Activated naive CD8-positive, alpha-beta T cell treated with anti-CD3 and anti-CD28 coated beads, Interleukin-2, amount 50 U/mL, for 16 hours (primary cell): Measurements from ENCODE around the gene TNNI2.
"Not testable (repeated sequence)": the region's sequence is repeated elsewhere in the genome, so short reads cannot be mapped to it uniquely, and the experiment has no call there.

Experiments
- DNase-seq: peaks from one replicate; pipeline ENCODE4 v3.0.0-alpha.2; 2020; ENCODE audit warnings: low read depth, low spot score

The TNNI2 gene

GRCh38 chr11:1838426-1839144 is at the start of gene TNNI2:
TSS of gene TNNI2 (plus strand) at chr11:1838981. CDS start at chr11:1839697, 716 bp downstream.
- DNase-seq, result no peak

DNA sequence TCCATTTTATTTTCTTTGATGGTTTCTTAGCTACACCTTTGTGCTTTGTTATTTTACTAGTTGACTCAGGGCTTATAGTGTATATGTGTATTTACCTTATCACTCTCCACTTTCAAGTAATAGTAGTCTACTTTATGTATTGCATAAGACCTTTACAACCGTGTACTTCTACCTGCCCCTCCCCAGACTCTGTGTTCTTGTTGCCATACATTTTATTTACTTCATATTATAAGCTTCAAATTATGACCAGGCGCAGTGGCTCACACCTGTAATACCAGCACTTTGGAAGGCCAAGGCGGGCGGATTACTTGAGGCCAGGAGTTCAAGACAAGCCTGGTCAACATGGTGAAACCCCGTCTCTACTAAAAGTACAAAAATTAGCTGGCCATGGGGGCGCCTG is 46.9 kb upstream of the TNNI2 start:
- DNase-seq, result no peak

DNA sequence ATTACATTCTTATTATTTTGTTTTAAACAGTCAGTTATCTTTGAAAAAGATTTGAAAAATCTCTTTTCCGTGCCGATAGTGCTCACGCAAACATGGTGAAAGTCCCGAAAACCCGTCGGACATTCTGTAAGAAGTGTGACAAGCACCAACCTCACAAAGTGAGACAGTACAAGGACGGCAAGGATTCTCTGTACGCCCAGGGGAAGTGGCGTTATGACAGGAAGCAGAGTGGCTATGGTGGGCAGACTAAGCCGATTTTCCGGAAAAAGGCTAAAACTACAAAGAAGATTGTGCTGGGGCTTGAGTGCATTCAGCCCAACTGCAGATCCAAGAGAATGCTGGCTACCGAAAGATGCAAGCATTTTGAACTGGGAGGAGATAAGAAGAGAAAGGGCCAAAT is 46.3 kb upstream of the TNNI2 start:
- no peak for DNase-seq

- no peak for DNase-seq
Measured at GRCh38 chr11:1793081-1793480, 45.7 kb upstream of the TNNI2 start.

DNA sequence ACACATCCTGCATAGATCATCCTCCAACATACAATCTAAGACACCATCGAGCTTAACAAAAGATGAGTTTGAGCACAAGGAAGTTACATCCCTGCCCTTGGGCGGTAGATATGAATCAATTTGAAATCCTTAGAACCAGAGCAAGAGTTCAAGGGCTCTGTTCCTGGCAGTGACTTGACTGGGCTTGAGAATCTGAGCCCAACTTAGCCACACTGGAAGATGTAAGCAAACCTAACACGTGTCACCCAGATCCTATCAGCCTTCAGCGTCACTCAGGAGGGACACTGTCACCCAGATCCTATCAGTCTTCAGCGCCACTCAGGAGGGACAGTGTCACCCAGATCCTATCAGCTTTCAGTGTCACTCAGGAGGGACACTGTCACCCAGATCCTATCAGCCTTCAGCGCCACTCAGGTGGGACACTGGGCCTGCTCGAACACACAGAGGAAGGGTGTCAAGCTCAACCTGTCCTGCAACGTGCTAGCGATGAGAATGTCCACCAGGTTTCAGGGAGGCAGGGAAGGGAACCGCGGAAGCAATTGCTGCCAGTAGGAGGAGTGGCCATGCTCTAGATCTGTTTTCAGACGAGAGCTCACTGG is 42.3 kb upstream of the TNNI2 start:
- DNase-seq, result no peak

DNA sequence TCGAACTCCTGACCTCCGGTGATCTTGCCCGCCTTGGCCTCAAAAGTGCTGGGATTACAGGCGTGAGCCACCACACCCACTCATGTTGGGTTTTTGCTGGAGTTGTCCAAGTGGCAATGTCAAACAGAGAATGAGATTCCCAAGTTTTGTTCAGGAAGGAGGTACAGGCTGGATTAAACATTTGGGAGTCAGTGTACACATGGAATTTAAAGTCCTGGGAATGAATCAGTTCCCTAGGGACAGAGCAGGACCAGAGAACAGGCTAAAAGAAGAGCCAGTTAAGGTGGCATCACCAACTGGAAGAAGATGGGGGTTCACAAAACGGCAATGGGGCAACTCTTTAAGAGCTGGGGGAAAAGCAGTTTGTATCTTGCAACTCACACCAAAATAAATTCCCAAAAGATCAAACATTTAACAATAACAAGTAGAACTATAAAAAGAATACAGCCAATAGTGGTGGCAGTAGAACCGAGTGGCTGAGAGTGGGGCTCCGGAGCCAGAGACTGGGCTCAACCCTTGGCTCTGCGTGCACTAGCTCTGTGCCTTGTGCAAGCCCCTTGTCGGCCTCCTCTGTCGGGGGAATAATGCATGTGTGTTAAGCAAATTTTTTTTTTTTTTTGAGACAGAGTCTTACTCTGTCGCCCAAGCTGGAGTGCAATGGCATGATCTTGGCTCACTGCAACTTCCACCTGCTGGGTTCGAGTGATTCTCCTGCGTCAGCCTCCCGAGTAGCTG is 41.2 kb upstream of the TNNI2 start:
- DNase-seq, result no peak

GRCh38 chr11:1803246-1803645 is 35.5 kb upstream of the TNNI2 start:
- no peak for DNase-seq

DNA sequence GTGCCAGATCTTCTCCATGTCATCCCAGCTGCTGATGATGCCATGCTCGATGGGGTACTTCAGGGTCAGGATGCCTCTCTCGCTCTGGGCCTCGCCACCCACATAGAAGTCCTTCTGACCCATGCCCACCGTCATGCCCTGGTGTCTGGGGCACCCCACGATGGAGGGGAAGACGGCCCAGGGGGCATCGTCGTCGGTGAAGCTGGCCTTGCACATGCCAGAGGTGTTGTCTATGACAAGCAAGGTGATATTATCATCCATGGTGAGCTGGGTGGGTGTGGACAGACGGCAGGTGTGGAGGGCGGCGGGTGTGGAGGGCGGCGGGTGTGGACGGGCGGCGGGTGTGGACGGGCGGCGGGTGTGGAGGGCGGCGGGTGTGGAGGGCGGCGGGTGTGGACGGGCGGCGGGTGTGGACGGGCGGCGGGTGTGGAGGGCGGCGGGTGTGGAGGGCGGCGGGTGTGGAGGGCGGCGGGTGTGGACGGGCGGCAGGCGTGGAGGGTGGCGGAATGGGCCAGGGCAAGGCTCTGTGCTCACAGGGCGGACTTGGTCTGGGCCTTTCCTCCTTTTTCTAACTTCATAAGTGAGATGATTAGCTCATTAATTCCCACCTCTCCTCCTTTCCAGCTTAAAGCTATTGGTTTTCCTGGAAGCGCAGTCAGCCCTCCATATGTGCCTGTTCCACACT is 34.8 kb upstream of the TNNI2 start:
- not testable (repeated sequence) for DNase-seq

- DNase-seq, result no peak
Measured at GRCh38 chr11:1805525-1805924, 33.3 kb upstream of the TNNI2 start.

DNA sequence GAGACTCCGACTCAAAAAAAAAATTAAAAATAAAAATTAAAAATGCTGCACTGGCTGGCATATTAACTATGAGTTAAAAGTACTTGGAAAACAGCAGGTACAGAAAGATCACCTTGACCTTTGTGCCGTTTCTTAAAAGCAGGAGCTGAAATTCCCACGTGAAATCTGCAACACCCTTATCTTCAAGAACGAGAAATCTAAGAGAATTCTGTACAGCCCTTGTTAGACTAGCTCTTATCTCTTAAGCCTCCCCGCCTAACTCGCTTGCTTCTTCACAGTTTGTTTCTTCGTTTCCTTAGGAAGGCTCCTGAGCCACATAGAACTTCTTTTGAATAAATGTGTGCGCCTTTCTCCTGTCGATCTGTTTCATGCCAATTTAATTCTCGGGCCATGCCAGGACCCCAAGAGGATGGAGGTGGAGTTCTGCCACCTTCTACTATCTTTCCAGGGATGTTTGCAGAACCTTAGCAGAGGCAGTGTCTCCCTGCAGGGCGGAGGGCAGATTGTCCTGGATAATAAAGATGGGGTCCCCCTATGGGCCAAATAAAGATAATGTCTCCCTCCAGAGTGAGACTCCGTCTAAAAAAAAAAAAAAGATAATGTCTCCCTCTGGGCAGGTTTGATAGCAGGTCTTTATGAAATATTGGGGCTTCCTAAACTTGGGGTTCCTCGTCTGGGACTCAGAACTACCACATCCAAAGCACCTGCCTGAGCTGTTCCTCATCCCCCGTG is 31.4 kb upstream of the TNNI2 start:
- no peak for DNase-seq

GRCh38 chr11:1810761-1811160 is 28.0 kb upstream of the TNNI2 start:
- DNase-seq, result no peak

- DNase-seq, result no peak
Measured at GRCh38 chr11:1812274-1812673, 26.5 kb upstream of the TNNI2 start.

GRCh38 chr11:1812801-1813200 is 26.0 kb upstream of the TNNI2 start:
- DNase-seq, result no peak

DNA sequence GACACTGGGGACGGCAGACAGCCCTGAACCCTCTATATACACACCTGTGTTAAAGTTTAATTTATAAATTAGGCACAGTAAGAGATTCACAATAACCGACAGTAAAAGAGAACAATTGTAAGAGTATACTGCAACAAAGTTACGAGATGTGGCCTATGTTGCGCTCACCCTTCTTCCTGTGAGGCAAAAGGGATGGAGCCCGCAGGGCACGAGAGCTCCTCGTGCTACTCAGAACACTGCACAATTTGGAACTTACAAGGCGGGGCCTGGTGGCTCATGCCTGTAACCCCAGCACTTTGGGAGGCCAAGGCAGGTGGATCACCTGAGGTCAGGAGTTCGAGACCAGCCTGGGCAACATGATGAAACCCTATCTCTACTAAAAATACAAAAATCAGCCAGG is 25.4 kb upstream of the TNNI2 start:
- DNase-seq, result not testable (repeated sequence)

GRCh38 chr11:1814691-1815090 is 24.1 kb upstream of the TNNI2 start:
- no peak for DNase-seq

- no peak for DNase-seq
Measured at GRCh38 chr11:1815311-1815710, 23.5 kb upstream of the TNNI2 start.

DNA sequence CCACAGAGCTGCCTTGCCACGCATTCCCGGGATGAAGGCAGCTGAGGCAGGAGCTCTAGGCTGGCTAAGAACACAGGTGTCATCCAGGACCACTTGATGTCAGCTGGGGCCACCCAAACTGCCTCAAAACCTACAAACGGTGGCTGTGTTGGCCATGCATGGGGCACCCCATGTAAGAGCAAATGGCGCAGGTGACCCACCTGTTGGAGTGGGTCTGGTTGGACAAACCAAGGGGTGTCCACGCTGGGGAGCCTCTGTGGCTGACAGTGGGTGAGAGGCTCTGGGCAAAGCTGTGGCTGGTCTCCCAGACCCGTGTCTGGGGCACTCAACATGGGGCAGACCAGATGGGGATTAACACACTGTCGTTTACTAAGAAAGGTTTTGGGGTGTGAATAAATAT is 23.0 kb upstream of the TNNI2 start:
- DNase-seq, result no peak

GRCh38 chr11:1817000-1817399 is 21.8 kb upstream of the TNNI2 start:
- DNase-seq, result no peak

DNA sequence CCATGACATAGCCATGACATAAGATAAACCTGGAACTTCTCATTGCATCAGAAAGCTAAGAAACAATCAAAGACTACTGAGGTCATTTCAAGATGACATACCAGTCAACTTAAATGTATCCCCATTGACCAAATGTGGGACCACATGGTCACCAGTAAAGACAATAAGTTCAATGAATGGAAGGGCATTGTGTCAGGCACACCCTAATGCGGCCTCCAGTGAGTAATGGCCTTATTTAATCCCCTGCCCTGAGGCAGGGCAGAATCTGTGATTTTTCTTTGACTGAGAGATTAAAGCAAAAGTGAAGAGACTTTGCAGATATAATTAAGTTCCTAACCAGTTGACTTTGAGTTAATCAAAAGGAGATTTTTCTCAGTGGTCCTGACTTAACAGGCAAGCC is 21.3 kb upstream of the TNNI2 start:
- no peak for DNase-seq

DNA sequence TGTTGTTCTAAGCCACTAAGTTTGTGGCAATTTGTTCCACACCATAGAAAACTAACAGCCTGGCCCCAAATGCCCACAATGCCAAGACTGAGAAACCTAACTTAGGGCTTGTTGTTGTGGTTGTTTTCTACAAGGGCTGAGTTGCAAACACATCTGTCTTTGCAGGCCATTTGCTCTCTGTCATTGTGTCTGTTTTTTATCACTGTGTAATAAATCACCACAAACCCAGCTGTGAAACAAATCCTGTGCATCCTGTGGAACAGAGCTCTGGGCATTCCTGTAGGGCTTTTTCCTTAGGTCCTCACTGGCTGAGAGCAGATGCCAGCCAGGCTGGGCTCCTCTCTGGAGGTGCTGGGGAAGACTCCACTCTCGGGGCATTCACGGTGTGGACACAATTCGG is 19.7 kb upstream of the TNNI2 start:
- DNase-seq, result no peak

DNA sequence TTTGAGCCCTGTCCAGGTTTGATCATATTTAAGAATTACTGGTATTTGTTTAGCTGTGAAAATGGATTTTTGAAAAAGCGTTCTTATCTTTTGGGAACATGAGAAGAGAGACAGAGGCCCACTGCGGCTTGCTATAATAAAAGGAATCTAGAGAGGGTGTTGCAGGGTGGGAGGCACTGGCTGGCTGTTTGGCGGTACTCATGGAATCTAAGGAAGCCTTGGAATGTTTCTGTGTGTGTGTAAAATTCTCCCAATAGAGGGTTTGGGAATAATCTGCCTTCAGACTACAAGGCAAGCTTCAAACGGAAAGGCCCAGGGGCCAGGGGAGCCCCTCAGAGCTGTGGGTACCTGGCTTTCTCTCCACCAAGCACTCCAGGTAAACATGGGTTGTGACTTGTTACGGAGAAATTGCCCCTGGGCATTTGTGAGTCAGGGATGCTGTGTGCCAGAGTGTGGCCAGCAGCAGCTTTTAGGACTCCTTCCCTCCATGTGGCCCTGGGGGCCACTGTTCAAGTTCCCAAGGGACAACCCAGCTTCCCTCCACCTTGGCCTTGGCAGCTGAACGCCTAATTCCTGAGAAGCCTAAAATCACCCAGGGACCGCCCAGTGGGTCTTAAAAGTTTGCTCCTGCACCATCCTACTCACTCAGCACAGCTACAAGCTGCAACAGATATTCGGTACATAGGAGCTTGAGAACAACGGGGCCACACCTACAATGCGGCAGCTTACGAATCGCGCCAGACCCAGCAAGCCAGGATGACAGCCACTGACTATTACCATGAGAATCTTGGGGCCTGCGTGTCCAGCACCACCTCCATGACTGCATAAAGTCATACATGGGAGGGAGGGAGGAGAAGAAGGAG is 18.1 kb upstream of the TNNI2 start:
- DNase-seq, result no peak
